HG02623 (cell line): ENCODE results near the gene PTGFR.

Source experiments
- ATAC-seq: cut with Tn5 transposase; IDR thresholded peaks from one replicate; pipeline ENCODE4 v1.9.1; 2021; ENCODE audit warnings: moderate library complexity; ENCODE audit not compliant: unreplicated experiment

Gene PTGFR

DNA sequence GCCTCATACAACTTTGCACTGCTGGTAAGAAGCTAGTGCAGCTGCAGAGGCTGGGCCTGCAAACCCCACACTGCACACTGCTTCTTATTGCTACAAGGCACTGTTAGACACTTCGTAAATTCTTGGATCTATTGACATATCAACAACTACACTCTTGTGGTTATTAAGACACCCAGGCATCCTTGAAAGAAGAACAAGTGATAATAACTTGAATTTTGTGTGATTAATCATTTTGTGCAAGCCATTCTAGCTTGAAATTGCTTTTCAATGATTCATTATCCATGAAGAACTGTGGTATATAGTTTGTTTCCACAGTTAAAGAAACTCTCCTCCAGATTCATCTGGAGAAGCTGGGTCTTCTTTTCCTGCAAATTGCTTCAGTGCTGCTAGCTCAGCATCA is 95.8 kb downstream of the PTGFR start:
- ATAC-seq = no peak

DNA sequence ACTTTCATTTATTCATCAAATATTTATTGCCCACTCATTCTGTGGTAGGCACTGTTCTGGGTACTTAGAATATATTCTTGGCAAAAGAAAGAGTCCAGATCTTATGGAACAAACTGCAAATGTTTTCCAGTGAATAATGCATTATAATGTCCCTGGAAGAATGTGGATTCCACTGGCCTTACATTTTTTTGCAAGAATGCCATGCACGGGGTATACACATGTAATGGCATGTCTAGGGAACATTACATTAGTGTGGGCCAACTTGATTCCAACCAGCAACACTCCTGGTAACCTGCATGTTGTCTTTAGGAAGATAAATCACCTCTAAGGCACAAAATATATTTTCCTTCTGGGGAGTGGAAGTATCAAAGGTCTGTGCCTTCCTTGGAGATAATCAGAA is 96.4 kb downstream of the PTGFR start:
- ATAC-seq = no peak
